NCI-H1048 (cell line): Measurements from ENCODE around the gene ACCSL.

Experiments
- DNase-seq: peaks from one replicate; lab custom pipeline; 2025; lab: John Stamatoyannopoulos, UW

The ACCSL gene

DNA sequence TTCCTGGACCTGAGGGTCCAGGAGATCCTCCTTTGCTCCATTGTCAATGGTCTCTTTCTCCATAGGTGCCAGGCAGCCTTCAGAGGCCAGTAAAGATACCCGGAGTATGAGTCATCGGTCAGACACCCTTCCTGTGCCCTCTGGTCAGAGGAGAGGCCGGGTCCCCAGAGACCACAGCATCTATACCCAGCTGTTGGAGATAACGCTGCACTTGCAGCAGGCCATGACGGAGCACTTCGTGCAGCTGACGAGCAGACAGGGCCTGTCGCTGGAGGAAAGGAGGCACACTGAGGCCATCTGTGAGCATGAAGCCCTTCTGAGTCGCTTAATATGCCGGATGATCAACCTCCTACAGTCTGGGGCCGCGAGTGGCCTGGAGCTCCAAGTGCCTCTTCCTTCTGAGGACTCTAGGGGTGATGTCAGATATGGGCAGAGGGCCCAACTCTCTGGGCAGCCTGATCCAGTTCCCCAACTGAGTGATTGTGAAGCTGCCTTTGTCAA, at the start of gene ACCSL:
TSS of gene ACCSL (plus strand) at position 51 of the 501 bp plus-strand sequence. CDS start at position 107, 56 bp downstream.
- no peak for DNase-seq

DNA sequence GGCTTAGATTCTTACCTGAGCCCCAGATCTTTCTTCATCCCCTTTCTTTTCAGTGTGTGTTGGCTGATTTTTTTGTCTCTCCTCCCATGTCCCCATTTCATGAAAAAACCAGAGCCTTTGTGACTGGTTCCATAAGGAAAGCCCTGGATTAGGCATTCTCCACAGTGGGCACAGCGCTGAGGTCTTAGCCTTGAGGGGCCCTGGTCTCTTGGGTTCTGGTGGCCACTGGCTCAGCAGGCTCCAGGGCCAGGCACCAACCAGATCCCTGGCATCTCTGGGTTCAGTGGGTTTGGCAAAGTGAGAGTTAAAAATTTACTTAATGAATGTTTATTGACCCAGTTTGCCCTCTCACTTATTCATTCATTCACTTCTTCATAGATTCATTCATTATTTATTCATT, 49.5 kb upstream of the ACCSL start:
- DNase-seq = no peak

DNA sequence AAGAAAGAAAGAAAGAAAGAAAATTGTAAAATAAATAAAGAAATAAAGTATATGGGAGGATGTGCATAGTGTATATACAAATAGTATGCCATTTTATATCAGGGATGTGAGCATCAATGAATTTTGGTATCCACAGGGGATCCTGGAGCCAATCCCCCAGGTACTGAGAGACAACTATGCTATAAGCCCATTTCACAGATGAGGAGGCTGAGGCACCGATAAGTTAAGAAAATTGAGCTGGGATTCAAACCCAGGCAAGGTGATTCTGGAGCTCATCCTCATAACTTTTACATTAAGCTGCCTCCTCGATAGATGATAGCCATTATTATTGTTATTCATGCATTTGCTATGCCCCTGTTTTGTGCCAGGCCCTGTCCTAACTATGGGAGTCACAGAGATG, 47.0 kb upstream of the ACCSL start:
- no peak for DNase-seq

DNA sequence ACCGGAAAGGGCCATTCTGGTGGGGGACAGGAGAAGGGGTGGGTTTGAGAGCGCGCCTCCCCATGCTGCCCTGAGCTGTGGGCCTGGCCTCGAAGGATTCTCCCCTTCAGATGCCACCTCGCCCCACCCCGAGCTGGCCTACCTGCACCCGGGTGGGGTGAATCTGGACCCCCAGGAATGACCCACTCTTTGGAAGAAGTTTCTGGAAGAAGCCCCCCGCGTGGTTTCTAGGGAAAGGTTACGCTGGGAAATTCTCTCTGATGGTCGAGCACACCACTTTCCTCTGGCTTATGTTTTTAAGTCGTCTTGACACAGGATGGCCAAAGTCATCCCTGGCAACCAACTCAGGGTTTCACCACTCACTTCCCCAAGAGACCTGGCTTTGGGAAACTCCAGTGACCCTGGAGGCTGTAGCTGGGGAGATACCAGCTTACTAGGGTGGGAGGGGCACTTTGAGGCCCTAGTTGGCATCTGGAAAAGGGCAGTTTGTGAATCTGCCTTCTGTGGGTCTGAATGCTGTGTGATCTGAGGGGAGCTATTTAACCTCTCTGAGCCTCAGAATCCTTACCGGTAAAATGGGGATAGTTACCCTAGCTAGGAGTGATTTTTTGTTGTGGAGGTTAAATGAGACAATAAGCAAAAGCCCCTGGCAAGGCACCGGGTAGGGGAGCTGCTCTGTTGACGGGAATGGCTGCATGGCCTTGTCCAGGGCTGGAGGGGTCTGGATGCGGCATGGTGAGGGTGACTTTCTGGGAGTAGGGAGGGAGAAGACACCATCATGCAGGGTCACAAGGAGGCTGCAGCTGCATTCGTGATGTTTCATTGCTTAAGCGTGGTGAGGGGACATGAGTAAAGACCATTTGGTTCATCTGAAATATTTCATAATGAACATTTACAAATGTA, 45.3 kb upstream of the ACCSL start:
- DNase-seq = no peak

DNA sequence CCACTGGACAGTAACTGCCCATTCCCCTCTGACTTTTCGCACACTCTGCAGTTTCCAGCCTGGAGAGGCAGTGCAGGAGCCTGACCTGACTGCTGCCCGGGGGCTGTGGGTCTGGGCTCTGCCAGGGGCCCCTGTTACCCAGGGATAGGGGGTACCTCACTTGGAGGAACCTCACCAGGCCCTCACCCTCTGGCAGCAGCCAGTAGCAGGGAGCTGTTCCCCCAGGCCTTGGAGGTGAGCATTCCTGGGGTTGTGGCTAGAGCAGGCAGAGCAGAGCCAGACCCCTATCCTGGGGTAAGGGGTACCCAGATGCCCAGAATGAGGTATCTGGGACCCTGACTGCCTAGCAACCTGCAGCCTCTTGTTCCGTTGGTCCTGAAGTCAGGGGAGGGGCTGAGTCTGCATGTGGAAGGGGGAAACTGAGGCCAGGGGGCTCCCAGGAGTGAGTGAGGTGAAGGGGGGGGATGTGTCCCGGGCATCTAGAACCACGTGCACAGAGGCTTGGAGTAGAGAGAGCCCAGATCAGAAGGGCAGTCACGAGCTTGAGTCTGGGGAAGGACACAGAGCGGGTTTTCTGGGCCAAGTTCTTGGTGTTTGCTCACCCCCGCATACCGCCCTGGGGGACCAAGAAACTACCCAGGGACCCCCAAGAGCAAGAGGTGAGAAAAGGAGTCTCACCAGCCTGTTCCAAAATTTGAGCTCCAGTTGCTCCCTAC, 43.9 kb upstream of the ACCSL start:
- no peak for DNase-seq

DNA sequence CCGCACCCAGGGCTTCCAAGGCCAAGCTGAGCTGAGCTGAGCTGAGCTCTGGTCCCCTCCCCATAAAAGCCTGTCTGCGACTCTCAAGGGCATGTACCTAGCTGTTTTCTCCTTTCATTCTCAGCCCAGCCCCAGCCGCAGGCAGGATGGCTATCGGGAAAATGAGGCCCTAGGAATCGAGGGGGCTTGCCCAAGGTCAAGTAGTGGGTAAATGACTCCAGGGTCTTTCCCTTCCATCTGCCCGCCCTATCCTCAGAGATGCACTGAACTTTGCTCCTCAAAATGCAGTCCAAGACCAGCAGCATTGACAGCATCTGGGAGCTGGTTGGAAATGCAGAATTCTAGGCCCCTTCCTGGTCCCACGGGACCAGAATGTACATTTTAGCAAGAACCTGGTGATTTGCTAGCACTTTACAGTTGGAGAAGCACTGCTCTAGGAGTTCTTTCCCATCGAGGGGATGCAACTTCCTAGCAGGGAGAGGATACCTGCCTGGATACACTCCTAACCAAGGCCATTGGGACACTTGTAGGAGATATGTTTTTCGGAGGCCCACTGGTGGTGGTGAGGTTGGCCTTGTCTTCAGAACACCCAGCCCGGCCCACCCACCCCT, 43.2 kb upstream of the ACCSL start:
- no peak for DNase-seq

DNA sequence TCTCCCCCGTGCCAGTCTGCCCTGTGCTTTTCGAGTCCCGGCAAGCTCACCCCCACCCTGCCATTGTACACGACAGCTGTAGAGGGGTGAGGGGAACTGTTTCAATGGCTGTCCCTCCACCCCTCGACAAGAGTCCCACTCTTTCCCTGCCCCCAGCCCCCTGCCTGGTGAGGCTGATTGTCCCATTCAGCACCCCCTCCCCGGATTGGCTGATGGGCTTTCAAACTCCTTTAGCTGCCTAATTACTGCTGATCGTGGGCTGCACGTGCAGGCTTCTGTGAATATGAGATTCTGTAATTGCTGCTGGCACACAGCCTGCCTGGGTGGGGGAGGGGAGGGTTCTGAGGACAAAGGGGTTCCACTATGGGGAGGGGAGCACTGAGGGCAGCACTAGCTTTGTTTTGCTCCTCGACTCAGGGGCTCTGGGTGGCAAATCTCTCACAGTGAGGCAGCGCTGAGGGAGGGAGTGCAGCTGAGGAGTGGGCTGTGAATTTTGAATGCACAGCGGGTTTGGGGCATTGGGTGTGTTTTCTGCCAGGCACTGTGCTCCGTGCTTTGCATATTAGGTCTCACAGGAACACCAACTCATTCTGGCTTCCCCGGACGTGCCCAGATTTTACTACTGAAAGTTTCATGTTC, 42.6 kb upstream of the ACCSL start:
- DNase-seq = peak; percentile 36

DNA sequence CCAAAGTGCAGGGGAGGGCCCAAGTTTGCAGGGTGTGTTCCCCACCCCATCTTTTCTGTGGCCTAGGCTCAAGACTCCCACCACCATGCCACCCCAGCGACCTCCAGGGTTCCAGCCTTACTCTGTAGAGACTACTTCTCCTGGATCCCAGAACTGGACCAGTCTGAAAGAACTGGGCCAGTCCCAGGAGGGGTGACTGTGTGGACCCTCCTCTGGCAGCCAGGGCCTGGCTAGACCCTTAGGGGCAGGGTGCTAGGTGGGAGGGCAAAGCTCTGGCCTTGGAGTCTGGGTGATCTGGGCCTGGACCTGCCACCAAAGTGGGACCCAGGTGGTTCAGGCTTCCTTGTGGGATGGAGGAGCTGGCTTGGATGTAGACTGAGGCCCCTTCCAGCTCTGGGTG, 41.8 kb upstream of the ACCSL start:
- DNase-seq = no peak

DNA sequence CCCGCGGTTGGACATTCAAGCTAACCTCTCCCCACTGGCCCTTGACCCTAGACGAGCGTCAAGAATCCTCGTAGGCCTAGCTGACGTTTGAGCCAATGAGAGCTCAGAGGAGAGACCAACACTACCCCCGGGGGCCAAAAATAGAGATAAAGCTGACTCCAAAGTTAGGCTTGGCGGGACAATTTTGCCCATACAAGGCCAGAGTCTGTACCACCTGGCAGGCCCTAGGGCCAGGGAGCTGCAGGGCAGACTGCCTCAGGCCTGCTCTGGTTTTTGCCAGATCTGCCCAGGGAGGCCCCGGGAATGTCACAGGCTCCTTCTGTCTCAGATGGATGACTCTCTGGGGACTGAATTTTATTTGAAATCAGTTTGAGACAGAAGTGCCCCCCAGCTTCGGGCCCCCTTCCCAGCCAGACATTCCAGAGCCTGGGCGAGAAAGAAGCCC, 40.8 kb upstream of the ACCSL start:
- no peak for DNase-seq

DNA sequence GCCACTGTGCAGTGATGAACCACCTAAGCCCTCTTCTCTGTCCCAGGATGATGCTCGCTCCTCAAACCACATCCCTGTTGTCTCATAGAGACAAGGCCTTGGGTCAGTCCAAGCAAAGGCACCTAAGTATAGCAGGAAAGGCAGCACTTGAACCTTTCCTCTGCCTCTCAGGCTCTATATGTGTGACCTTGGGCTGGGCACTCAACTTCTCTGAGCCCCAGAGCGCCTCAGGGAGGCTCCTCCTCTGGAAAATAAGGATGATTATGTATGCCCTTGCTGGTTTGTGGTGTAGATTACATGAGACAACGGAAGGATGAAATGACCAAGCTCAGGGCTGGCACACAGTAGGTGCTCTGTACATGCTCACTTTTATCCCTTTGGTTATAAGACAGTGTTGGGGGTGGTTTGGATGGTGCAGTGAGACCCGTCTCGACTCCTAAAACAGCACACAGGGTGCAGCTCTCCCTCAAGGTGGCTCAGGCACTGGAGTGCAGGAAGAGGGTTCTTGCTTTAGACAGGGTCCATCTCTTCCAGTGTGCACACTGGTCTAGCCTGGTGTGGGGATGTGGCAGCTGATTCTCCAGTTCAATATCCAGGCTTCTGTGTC, 40.2 kb upstream of the ACCSL start:
- DNase-seq = no peak

DNA sequence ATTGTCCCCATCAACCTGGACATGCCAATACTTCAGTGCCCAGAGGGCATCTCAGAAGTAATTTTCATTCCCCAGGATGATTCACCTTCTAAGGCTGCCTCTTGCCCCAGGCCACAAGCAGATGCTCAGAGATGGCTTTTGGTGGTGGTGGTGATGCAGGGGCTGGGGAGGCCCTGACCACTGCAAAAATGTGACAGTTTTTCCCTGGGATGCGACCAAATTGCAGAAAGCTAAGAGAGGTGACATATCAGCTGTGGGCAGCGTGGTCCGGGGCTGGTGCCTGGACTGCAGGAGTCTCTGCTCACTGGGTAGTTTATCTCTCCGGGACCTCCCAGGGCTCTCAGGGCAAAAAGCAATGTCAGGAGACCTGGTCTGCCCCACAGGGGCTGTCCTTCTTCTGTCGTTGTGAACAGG, 39.7 kb upstream of the ACCSL start:
- no peak for DNase-seq

DNA sequence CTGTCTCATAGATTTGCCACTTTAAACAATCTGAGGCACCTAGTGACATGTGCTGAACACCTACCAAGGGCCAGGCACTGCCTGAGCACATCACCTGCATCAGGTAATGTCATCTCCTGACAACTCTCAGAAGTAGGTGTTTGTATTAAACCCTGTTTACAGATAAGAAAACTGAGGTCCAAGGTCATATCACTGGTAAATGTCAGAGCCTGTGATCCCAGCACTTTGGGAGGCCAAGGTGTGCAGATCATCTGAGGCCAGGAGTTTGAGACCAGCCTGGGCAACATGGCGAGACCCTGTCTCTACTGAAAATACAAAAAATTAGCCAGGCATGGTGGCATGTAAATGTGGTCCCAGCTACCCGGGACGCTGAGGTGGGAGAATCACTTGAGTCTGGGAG, 39.1 kb upstream of the ACCSL start:
- DNase-seq = no peak

DNA sequence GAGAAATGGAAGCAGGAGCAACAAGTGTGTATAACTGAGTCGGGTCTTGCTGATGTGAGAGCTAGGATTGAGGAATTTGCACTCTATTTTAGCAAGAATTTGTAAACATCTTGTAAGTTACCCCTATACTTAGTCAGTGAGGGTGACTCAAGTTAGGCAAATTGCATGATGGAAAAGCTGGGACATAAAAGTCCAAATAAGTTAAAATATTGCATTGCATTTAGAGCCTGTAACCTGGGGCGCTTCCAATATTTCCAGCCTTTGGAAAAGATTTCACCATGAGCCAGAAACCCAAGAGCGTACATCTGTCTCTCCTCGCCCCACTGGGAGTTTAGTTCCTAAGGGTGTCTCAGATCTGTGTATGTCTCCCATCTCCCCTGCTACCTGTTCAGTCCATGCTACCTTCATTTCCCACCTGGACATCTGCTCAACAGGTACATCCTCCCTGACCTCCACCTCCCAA, 37.0 kb upstream of the ACCSL start:
- DNase-seq = no peak

DNA sequence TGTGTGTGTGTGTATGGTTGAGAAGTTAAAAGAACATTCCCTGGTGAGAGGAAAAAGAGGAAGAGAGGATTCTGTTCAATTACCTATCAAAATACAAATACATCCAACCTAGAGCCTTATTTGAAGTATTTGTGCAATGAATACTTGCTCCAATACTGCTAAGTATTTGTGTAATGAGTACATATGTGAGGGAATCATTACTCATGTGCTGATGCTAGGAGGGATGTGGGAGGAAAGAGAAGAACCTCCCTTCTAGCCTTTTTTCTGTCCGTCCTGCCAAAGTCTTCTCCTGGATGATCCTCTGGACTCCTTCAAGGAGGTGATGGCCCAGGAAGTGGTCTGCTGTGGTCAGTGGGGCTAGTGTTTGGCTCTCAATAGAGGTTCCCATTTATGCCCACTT, 36.0 kb upstream of the ACCSL start:
- DNase-seq = no peak

DNA sequence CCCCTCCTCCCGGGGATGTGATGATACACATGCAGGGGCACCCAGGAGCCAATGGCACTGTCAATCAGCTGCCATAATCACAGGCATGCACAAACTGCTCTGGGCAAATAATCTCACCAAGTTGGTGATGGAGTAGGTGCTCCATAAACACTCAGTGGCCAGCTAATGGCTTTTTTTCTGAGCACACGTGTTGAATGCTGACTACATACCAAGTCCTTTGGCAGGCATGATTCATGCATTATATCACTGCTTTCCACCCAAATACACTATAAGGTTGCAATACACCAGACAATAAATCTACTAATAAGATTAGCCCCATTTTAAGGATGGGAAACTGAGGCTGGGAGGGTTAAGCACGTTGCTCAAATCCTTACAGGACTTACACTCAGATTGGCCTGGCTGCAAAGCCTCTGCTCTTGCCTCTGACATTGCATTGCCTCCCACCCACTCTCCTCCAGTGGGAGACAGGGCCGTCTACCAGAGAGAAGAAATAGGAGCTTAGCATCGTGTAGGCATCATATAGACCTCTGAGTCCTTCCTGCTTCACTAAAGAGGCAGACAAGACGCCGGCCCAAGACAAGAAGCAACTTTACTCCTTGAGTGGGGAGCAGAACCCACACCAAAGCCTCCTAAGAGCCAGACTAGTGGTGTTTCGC, 32.7 kb upstream of the ACCSL start:
- no peak for DNase-seq

DNA sequence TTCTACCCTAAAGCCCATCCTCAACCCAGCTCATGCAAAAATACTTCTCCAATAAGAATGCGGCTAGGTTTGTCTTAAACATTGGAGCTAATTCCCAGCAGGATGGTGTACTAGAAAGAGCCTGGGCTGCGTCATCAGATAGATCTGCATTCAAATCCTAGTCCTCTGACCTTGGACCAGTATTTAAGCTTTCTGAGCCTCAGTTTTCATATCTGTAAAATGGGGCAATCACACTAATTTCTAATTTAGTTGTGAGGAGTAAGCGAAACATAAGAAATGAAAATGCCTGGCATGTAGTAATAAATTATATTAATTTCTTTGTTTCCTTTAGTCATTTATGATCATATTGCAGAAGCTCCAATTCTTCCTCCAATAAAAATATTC, 32.2 kb upstream of the ACCSL start:
- no peak for DNase-seq

DNA sequence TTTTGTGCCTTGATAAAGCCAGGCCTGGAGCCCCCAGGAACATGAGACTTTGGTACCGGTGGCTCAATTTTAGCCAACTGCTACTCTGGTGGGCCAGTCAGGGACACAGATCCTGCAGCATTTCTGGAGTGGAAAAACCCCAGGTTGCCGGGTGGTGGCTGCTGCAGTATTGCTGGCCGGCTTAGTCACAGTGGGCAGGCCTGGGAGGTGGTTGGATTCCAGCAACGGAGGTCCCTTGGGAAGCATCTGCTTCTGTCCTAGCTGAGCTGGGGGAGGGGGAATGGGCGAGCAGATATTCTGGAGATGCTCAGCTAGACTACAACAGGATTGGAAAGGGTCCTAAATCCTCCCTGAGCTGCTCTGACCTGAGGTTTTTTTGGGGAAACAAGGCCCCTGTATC, 31.6 kb upstream of the ACCSL start:
- no peak for DNase-seq

DNA sequence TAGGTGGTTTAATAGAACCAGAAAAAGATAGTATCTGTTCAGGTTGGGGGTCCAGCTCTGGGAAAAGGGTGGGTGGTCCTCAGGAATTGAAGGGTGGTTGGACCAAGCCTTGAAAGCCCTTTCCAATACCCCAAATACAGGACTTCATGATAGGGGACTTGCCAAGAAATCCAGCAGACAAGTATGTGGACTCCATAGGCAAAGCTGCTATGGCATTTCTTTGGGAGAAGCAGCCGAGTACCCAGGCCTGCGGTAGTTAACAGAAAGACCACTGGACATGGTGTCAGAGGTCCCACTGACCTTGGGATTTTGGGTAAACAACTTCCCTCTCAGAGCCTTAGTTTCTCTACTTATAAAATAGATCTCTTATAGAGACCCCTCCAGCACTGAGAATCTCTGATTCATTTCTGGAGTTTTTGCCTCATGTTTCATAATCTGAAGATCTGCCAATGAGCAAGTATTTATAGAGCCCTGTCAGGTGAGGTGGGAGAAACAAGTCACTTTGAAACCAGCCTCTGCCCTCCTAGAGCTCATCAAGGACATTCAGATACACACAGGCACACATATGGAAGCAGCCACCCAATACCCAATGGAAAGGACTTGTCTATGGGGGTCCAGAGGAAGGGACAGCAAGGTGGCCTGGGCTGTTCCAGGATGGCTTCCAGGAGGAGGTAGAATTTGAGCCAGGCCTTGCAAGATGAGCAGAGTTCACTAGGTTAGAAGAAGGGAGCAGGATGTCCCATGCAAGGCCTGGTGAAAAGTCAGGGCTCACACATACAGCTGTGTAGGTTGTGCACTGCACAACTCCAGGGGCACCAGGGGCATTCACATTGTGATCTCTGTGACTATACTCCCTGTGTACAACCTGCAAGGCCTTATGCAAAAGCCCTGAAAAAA, 31.0 kb upstream of the ACCSL start:
- no peak for DNase-seq

DNA sequence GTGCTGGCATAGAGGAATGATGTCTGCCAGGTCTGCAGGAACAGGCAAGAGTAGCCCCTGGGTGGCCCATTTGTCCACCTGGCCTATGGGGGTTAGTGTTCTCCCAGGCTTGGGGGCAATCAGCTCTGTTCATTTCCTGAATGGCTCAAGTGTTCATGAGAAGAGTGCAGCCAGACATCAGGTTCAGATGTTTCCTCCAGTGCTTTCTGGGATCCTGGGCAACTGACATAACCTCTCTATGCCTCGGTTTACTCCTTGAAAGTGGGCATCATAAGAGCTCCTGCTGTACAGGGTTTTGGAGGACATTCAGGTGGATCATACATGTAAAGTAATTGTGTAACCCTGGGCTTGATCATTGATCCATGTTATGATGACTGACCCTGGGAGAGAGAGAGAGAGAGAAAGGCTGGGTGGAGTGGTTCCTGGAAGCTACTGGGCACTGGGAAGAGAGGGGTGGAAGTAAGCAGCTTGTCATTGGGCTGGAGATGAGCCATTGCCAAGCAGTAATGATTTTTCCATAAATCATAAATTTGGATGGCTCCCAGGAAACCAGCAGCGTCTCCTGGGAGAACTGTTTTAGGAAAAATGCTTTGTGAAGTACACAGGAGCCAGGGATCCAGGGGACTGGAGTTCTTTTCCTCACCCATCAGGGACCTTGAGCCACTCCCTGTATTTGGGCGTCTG, 30.2 kb upstream of the ACCSL start:
- no peak for DNase-seq

DNA sequence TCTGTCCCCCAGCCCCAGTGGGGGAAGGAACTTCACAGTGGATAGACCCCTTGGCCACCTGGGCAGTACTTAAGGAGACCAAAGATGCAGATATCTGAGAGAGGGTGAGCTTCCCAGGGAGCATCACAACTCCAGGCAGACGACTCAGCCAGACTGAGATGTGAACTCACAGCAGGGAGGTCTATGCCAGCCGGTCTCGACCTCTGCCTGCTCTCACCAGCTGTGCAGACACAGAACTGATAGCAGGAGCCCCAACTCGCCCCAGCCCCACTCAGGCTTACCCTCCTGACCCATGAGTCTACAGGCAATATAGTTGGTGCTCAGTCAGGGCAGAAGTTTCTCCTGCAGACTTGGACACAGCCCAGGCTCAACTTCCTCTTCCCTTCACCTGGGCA, 29.7 kb upstream of the ACCSL start:
- no peak for DNase-seq
